Fibroblast of lung (primary cell): ENCODE data around the gene NUP58. TPM values are rescaled to one million over a fixed set of nuclear protein-coding genes. Genes with fewer than 3 reads are reported as not detected.

ENCODE experiments used
- DNase-seq, 2 donors: peaks; one replicate each; pipeline versions ENCODE4 v3.0.0 to v3.0.0-alpha.2; 2010; ENCODE audit warnings: low read depth in 2 of 2
- H2AFZ ChIP-seq: 2 replicates; pipeline ENCODE4 v1.5.1; 2012; ENCODE audit warnings: low read length, control low read depth, inconsistent platforms
- H3K27ac ChIP-seq: 2 replicates; pipeline ENCODE4 v1.5.1; 2011; ENCODE audit warnings: low read length, control low read depth; ENCODE audit not compliant: insufficient read depth
- H3K27me3 ChIP-seq: 2 replicates; pipeline ENCODE4 v1.5.1; 2011; ENCODE audit warnings: mild to moderate bottlenecking, low read length; ENCODE audit not compliant: control insufficient read depth, insufficient read depth
- H3K36me3 ChIP-seq: 2 replicates; pipeline ENCODE4 v1.5.1; 2011; ENCODE audit warnings: low read length; ENCODE audit not compliant: control insufficient read depth, insufficient read depth
- H3K4me1 ChIP-seq: 2 replicates; pipeline ENCODE4 v1.5.1; 2011; ENCODE audit warnings: low read length; ENCODE audit not compliant: control insufficient read depth, insufficient read depth; ENCODE audit errors: extremely low read depth
- H3K4me2 ChIP-seq: 2 replicates; pipeline ENCODE4 v1.5.1; 2011; ENCODE audit warnings: low read length, control low read depth; ENCODE audit not compliant: insufficient read depth; ENCODE audit errors: extremely low read depth
- H3K4me3 ChIP-seq, 4 experiments: fragments of 200-600 bp in 1 of 4; sonication (generic) in 1 of 4; replicated peaks in 1 of 4; 2 replicates each; pipeline ENCODE4 v1.5.1; 2011 to 2016; ENCODE audit warnings: low read length in 4 of 4, low read depth in 3 of 4, mild to moderate bottlenecking in 3 of 4, control low read depth in 2 of 4, inconsistent platforms in 1 of 4, mixed read lengths in 1 of 4; ENCODE audit not compliant: insufficient read depth in 1 of 4; ENCODE audit errors: control extremely low read depth in 1 of 4
- H3K79me2 ChIP-seq: 2 replicates; pipeline ENCODE4 v1.5.1; 2012; ENCODE audit warnings: mild to moderate bottlenecking, low read length, inconsistent platforms; ENCODE audit not compliant: control insufficient read depth, insufficient read depth
- H3K9ac ChIP-seq: 2 replicates; pipeline ENCODE4 v1.5.1; 2011; ENCODE audit warnings: mild to moderate bottlenecking, low read length, control low read depth; ENCODE audit not compliant: insufficient read depth
- H3K9me3 ChIP-seq: 2 replicates; pipeline ENCODE4 v1.5.1; 2012; ENCODE audit warnings: low read depth, low read length; ENCODE audit not compliant: control insufficient read depth, insufficient read depth
- H4K20me1 ChIP-seq: 2 replicates; pipeline ENCODE4 v1.5.1; 2011; ENCODE audit warnings: low read length; ENCODE audit not compliant: control insufficient read depth, insufficient read depth; ENCODE audit errors: extremely low read depth
- CTCF ChIP-seq, 2 donors: IDR thresholded peaks in 1 of 2; conservative IDR thresholded peaks in 1 of 2; 1 replicate in 1 of 2; 2 replicates in 1 of 2; pipeline ENCODE4 v1.5.1; 2011 to 2012; ENCODE audit warnings: low read length in 2 of 2, control low read depth in 1 of 2, inconsistent platforms in 1 of 2, low read depth in 1 of 2, mild to moderate bottlenecking in 1 of 2
- EZH2 ChIP-seq: IDR thresholded peaks from 2 replicates; pipeline ENCODE4 v1.5.1; 2012; ENCODE audit warnings: low read length, control low read depth, mild to moderate bottlenecking; ENCODE audit errors: missing control alignments
- polyA plus RNA-seq, 2 donors: library from polyadenylated mRNA; depleted of rRNA in 1 of 2; stranded (reverse) in 1 of 2; unstranded in 1 of 2; fragments of >200 nt; gene quantifications; 2 replicates each; pipeline ENCODE4 v1.2.1, GENCODE V29; 2011 to 2012; ENCODE audit warnings: missing spikeins in 1 of 2
- total RNA-seq: library from RNA; depleted of rRNA; stranded (reverse); fragments of >200 nt; gene quantifications from 2 replicates; pipeline ENCODE4 v1.2.1, GENCODE V29; 2014

NUP58 gene
- total and polyA plus RNA-seq, 2 donors (not counting 1 experiment from before 2014, with no cell fraction given) = 39.3 to 57.6 TPM

DNA sequence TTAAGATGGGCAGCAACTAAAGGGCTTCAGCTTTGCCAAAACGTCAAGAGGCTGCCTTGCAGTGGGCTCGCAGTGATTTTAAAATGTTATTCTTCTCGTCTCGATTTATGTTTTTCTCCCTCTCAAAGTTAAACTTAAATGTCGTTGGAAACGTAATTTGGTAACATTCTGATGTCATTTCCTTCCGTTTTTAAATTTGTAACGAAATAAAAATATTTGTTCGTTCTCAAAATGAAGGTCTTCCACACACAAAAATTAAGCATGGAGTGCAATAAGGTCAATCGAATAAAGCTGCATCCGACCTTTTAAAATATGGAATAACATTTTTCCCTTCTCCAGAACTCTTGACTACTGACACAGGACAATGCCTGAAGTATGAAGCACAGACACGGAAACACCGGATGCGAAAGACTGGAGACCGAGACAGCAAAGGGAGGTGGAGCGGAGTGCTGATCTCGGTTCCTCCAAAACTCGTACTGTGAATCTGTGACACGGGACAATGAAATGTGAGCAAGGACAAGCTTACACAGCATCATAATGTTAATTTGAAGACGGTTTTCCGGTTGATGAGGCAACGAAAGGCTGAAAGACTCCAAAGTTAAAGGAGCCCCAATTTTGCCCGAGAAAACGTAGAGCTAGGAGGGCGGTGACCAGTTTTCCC lies 15.0 kb upstream of the NUP58 start:
- Histone ChIP-seq H3K9ac (peak overlapping the region; percentile 85), H2AFZ (peak overlapping the region; percentile 94), H4K20me1 (no peaks in the 10 kb centered on the region), H3K4me1 (no peaks in the 10 kb centered on the region), H3K79me2 (peaks cover 53% of the 10 kb centered on the region), H3K4me3 (peak overlapping the region; percentile 79 to 98 (median 88)), H3K27ac (peak overlapping the region; percentile 98), H3K27me3 (no peaks in the 10 kb centered on the region), H3K9me3 (no peaks in the 10 kb centered on the region), H3K36me3 (no peaks in the 10 kb centered on the region), H3K4me2 (peak overlapping the region; percentile 30)
- TF ChIP-seq CTCF (conservative IDR thresholded peaks at IDR 0.05 in 1 of 2, IDR thresholded peaks at IDR 0.05 in 1 of 2; ENCODE audit: low read depth in 1 of 2, low read length in 2 of 2) (no peak), EZH2 (no peak)
- DNase-seq = peak; percentile 40 to 56

DNA sequence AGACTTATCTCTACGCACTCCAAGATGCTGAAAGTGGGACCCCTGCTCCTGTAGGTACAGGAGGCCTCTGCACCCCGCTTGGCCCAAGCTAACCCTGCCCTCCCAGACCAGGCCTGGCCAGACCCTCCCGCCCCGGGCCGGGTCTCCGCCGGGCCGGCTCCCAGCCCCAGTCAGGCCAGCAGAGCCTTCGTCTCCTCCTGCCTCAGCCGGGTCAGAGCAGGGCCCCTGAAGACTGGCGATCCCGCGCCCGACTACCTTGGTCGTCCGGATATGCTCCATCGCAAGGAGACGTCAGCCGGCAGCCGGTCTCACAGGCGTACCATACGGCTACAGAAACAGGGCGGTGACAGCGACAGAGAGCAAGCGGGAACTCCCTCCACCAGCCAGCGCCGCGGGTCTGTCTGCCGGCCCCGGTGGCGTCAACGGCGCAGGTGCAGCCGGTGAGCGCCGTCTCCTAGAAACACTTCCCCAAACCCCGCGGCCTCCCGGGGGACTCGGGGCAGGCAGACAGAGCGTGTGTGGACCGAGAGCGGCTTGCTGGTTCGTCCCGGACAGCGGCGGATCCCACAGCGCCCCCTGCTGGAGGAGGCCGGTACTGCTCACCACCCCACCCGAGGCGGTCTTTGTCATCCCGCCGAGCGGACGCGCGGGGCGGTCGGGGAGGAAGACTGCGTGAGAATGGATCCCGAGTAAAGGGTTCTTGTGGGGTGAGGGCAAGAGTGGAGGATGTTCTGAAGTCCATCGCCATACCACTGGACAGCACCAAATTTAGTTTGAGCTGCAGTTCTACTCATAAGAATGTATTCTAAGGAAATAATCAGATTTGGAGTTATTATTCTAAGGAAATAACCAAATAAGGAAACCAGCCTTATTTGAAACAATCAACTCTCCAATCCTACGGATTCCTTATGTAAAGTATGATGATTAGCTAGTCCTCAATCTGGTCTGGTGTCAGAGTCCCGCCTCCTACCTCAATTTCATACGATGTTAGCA lies 14.2 kb upstream of the NUP58 start, which contains the start of gene MTMR6:
MTMR6 (minus strand) TSS at position 520 of the 993 bp plus-strand sequence; CDS start at position 279, 241 bp downstream.
- Histone ChIP-seq H3K36me3 (no peaks in the 10 kb centered on the region), H3K27me3 (no peaks in the 10 kb centered on the region), H3K4me1 (no peaks in the 10 kb centered on the region), H4K20me1 (no peaks in the 10 kb centered on the region), H3K27ac (peak within 1 kb of the TSS; percentile 98), H3K79me2 (peaks cover 46% of the 10 kb centered on the region), H3K4me2 (peak within 1 kb of the TSS; percentile 86), H2AFZ (peak within 1 kb of the TSS; percentile 94), H3K4me3 (peak within 1 kb of the TSS; percentile 79 to 98 (median 88)), H3K9ac (peak within 1 kb of the TSS; percentile 85), H3K9me3 (no peaks in the 10 kb centered on the region)
- no peak for TF ChIP-seq EZH2
- TF ChIP-seq CTCF (conservative IDR thresholded peaks at IDR 0.05 in 1 of 2, IDR thresholded peaks at IDR 0.05 in 1 of 2; ENCODE audit: low read depth in 1 of 2, low read length in 2 of 2) = peak; percentile 81 to 92
- peak; percentile 80 to 83 for DNase-seq

GRCh38 chr13:25288966-25289365 lies 12.5 kb upstream of the NUP58 start:
- Histone ChIP-seq H3K4me2 (no peak overlapping the region), H3K9me3 (no peaks in the 10 kb centered on the region), H4K20me1 (no peaks in the 10 kb centered on the region), H3K27ac (no peak overlapping the region), H3K4me1 (no peaks in the 10 kb centered on the region), H3K36me3 (no peaks in the 10 kb centered on the region), H3K27me3 (no peaks in the 10 kb centered on the region), H2AFZ (no peak overlapping the region), H3K9ac (no peak overlapping the region), H3K79me2 (peaks cover 32% of the 10 kb centered on the region), H3K4me3 (no peak overlapping the region)
- no peak for DNase-seq
- TF ChIP-seq CTCF (conservative IDR thresholded peaks at IDR 0.05 in 1 of 2, IDR thresholded peaks at IDR 0.05 in 1 of 2; ENCODE audit: low read depth in 1 of 2, low read length in 2 of 2) (no peak), EZH2 (no peak)
